WERI-Rb-1 (cell line): ENCODE data around the gene DIDO1.

ENCODE experiments used
- DNase-seq: peaks from one replicate; pipeline ENCODE4 v3.0.0-alpha.2; 2020
- H3K27ac ChIP-seq: fragments of 250-450 bp; sonication (Bioruptor Pico); 2 replicates; pipeline ENCODE4 v1.5.1; 2020; ENCODE audit warnings: mild to moderate bottlenecking, moderate library complexity
- H3K27me3 ChIP-seq: fragments of 250-450 bp; sonication (Bioruptor Pico); 2 replicates; pipeline ENCODE4 v1.5.1; 2021; ENCODE audit warnings: mild to moderate bottlenecking, low read depth, moderate library complexity; ENCODE audit not compliant: insufficient read depth, severe bottlenecking
- H3K36me3 ChIP-seq: fragments of 250-450 bp; sonication (Bioruptor Pico); 2 replicates; pipeline ENCODE4 v1.5.1; 2020; ENCODE audit warnings: mild to moderate bottlenecking, moderate library complexity
- H3K4me3 ChIP-seq: 2 replicates; pipeline ENCODE4 v1.5.1; 2011; ENCODE audit warnings: low read depth, mild to moderate bottlenecking, control low read depth, low read length
- H3K9me3 ChIP-seq: fragments of 250-450 bp; sonication (Bioruptor Pico); 2 replicates; pipeline ENCODE4 v1.5.1; 2021; ENCODE audit warnings: mild to moderate bottlenecking, moderate library complexity; ENCODE audit not compliant: severe bottlenecking
- CTCF ChIP-seq: IDR thresholded peaks from 2 replicates; pipeline ENCODE4 v1.5.1; 2011; ENCODE audit warnings: low read depth, mild to moderate bottlenecking, control low read depth, inconsistent platforms, low read length

The DIDO1 gene

DNA sequence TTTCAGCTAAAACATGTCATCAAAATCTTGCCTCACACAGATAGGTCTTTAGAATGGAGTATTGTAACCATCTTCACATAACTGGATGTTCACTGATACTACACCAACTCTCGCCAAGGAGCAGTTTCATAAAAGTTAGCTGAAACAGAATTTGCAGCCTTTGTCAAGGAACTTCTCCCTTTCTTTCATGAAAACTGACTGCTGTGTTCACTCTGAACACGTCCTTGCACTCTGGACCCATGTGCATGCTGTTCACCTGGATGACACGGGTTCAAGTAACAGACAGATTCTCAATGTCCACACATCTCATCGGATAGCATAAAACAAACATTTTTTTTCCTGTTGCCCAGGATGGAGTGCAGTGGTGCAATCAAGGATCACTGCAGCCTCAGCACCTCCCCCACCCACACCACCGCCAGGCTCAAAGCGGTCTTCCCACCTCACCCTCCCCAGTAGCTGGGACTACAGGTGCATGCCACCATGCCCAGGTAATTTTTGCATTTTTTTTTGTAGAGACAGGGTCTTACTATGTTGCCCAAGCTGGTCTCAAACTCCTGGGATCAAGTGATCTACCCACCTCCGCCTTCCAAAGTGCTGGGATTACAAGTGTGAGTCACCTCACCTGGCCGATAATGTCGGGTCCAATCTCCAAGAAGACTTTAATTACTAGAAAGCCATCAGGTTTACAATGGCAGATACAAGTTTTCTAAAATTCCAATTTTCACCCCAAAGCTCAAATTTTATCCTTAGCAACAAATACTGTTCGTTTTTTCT is 9.4 kb downstream of the DIDO1 start:
- H3K9me3 ChIP-seq, result no peaks in the 10 kb centered on the region
- no peak for DNase-seq
- H3K27ac ChIP-seq, result no peak overlapping the region
- no peak overlapping the region for H3K4me3 ChIP-seq
- TF ChIP-seq CTCF, result no peak
- H3K27me3 ChIP-seq, result no peaks in the 10 kb centered on the region
- peaks cover 34% of the 10 kb centered on the region for H3K36me3 ChIP-seq

DNA sequence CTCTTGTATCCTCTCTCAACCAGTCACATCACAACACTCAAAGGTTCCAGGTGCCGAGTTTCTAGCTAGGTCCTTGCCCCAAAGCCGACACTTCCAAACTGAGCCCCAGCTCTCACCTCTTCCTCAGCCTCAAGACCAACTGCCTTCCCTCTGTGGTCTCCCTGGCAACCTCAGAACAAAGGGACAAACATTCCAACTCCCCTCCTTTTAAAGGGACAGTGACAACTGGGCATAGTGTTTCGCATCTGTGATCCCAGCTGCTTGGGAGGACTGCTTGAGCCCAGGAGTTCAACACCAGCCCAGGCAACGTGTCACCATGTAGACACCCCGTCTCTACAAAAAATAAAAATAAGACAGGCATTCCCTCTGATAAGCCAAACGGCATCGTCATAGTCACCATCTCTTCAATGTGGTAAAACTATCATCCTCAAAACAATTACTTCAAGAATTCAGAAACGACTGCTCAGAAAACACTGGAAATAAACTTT is 11.3 kb downstream of the DIDO1 start:
- TF ChIP-seq CTCF, result no peak
- H3K27ac ChIP-seq, result no peak overlapping the region
- H3K27me3 ChIP-seq, result no peaks in the 10 kb centered on the region

GRCh38 chr20:62914436-62914835 is 11.9 kb downstream of the DIDO1 start:
- Histone ChIP-seq H3K9me3 (no peaks in the 10 kb centered on the region), H3K27me3 (no peaks in the 10 kb centered on the region), H3K36me3 (peaks cover 51% of the 10 kb centered on the region), H3K4me3 (no peak overlapping the region), H3K27ac (no peak overlapping the region)
- DNase-seq, result no peak
- no peak for TF ChIP-seq CTCF

More for the DNA sequence above, 11.3 kb downstream of the DIDO1 start:
- Histone ChIP-seq H3K36me3 (peaks cover 50% of the 10 kb centered on the region), H3K4me3 (no peak overlapping the region), H3K9me3 (no peaks in the 10 kb centered on the region)
- no peak for DNase-seq

GRCh38 chr20:62913043-62913630 is 13.2 kb downstream of the DIDO1 start:
- Histone ChIP-seq H3K4me3 (no peak overlapping the region), H3K36me3 (peaks cover 64% of the 10 kb centered on the region), H3K27me3 (no peaks in the 10 kb centered on the region), H3K27ac (no peak overlapping the region), H3K9me3 (no peaks in the 10 kb centered on the region)
- TF ChIP-seq CTCF, result no peak
- DNase-seq, result no peak

- no peak for TF ChIP-seq CTCF
- Histone ChIP-seq H3K27ac (no peak overlapping the region), H3K27me3 (no peaks in the 10 kb centered on the region), H3K36me3 (peaks cover 75% of the 10 kb centered on the region), H3K9me3 (no peaks in the 10 kb centered on the region), H3K4me3 (no peak overlapping the region)
- DNase-seq, result no peak
Observed at GRCh38 chr20:62911701-62912280, 14.5 kb downstream of the DIDO1 start.
